Activated T-helper 1 cell treated with anti-CD3 and anti-CD28 coated beads, Interleukin-2, amount 50 U/mL, for 16 hours (primary cell): ENCODE measurements around the gene KREMEN1.

ENCODE experiments used
- DNase-seq, 2 donors: peaks; one replicate each; pipeline ENCODE4 v3.0.0-alpha.2; 2020; ENCODE audit warnings: low read depth in 1 of 2, low spot score in 1 of 2

Gene KREMEN1

DNA sequence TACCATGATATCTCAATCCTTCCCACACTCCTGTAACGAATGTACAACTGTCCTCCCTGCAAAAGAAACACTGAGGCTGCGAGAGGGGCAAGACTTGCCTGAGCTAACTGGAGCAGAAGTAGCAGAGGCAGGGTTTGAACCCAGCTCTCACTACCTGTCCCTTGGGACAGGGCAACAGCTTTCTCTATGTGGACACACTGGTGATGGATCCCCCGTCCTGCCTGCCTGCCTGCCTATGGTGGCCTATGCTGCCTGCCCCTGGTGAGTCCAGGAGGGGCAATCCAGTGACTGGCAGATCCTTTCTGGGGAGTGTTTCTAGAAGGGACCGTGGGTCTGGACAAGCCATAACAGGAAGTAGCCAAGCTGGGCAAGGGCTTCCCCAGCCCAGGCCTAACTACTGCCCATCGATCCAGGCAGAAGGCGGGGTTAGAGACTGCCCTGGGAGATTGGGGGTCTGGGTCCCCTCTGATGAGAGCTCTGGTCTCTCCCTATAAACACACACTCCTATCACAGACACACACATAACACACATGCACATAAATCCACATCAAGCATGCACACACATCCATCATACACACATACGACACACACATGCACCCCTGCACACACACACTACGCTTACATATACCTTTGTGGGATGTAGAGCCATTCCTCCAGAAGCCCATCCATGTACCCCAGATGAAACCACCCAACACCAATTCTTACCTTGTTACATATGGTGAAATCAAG lies 131.8 kb downstream of the KREMEN1 start:
- DNase-seq: no peak

DNA sequence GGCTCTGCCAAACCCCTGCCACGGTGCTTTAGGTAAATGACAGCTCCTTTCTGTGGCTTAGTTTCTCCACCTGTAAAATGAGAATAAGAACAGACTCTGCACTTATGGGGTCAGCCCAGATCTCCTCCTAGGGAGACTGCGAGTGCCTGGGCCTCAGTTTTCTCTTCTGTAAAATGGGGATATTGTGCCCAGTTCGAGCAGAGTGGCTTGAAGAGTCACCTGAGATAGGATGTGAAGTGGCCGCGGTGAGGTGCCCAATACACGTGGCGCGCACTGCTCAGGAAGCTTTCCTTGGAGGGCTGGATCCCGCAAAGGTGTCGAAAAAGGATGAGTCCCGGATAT lies 132.4 kb downstream of the KREMEN1 start:
- no peak for DNase-seq

DNA sequence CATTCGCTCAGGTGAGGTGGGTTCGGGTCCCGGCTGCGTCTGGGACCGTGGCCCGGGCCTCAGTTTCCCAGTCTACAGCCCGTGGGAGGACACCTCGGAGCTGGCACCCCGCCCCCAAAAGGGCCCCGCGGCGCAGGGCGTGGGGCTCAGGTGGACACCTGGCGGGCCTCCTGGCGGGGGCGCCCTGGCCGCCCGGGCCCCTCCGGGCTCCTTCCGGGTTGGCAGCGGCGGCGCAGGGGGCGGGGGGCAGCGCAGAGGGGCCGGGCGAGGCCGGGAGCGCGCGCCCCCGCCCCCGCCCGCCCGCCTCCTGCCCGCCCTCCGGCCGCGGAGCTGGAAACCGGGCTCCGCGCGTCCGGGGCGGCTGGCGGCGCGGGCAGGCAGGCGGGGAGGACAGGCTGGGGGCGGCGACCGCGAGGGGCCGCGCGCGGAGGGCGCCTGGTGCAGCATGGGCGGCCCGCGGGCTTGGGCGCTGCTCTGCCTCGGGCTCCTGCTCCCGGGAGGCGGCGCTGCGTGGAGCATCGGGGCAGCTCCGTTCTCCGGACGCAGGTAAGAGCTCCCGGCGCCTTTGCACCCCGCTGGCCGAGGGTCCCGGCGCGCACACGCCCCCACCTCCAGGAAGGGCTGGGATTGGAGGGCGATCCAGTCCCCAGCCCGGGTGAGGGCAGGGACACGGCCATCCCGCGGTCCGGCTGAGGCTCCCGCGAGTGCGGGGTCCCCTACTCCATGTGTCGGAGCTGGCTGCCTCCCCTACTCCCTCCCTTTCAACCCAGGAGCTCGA lies 132.9 kb downstream of the KREMEN1 start, which contains the start of gene EMID1:
EMID1 (plus strand) TSS at position 303 of the 778 bp plus-strand sequence; CDS start at position 446, 143 bp downstream.
- DNase-seq: no peak

DNA sequence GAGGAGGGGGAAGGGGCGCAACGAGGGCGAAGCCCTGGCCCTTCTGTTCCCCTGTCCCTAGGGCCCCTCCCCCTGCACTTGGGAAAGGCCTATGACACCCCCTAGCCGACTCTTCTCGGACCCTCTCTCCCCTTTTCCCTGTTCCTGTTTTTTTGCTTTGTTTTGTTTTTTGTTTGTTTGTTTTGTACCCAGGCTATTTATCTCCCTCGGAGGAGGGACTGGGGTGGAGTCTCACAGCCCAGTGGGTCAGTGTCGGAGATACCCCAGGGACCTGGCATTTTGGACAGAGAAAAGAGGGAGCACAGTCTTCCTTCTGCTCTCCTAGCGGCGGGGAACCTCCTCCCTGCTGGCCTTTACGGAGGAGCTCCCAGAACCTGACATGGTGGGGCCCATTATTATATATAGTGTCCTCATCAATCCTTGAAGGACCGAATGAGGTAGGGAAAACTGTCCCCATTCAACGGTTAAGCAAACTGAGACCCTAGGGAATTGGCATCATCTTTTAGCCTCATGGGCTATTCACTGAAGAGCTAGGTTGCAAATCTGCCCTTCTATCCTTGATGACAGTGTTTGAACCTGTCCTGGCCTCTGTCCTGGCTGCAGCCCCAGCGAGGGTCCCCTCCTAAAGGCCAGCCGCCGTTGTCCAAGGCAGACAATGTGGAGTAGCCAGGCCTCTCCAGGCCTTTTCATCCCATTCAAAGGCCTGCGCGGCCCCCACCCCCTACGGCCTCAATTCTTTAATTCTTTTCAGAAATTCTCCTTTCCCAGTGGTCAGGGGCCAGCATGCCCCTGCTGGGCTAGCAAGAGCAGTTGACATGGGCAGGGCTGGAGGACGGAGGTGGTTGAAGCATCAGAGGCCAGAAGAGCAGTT lies 133.8 kb downstream of the KREMEN1 start:
- DNase-seq: no peak

DNA sequence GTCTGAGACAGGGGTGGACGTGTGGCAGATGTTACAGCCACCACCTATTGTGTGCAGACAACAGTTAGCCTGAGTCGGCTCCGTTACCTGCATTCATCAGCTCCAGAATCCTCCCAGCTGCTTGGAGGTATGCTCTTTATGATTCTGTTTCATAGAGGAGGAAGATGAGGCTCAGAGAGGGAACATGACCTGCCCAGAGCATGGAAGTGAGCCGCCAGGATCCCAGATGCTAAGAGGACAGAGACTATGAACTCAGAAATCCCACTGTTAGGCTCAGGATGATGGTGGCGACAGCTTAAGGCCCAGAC lies 134.4 kb downstream of the KREMEN1 start:
- DNase-seq: no peak

DNA sequence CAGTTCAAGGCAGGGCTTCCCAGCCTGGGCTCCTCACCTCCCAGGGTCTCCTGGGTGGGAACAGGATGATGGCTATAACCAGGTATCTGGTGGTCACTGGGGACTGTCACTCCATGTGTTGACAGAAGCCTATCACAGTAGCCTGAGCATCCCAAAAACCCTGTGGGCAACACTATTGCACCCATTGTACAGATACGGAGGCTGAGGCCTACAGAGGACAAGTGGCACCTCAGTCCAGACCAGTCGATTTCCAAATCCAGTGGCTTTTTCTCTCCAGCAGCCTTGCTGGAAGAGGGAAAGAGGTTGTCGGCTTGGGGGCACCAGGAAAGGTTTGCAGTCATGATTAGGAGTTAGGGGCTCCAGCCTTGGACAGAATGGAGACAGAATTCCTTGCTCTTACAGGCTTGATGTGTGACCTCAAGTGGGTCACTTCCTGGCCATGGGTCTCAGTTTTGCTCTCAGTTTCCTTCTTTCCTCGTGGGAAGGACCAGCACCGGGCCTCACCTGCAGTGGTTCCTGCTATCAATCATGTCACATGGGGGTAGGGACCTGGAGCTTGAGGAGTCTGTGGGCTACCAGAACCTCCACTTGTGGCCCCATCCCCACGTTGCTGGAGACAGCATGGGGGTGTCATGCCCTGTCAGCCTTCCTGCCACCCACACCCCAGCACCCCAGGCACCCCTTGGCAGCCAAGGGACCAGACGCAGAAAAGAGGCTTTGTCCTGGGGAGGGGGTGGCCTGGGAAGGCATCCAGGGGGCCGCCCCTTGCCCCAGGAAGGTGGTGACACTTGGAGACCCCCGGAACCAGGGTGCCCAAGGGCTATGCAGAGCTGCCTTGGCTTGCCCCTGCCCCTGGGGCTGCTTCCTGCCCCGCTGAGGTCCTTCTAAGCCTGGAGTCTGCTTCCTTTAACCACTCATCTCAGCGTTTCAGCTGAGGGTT lies 135.0 kb downstream of the KREMEN1 start:
- DNase-seq: no peak

DNA sequence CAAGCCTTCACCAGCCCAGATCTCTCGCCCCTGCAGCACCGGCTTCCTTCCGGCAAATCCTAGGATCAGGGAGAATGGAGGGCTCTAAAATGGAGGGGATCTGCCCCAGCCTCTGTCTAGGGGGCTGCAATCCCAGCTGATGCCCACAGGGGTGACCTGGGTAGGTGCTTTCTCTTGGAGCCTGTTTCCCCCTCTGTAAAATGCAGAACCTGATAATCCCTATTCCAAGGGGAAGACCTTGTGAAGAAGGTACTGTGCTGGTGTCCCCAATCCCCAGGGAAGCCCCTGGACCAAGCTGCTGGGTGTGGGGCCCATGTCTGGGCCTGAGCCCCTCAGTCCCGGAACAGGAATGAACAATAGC lies 135.6 kb downstream of the KREMEN1 start:
- DNase-seq: no peak

DNA sequence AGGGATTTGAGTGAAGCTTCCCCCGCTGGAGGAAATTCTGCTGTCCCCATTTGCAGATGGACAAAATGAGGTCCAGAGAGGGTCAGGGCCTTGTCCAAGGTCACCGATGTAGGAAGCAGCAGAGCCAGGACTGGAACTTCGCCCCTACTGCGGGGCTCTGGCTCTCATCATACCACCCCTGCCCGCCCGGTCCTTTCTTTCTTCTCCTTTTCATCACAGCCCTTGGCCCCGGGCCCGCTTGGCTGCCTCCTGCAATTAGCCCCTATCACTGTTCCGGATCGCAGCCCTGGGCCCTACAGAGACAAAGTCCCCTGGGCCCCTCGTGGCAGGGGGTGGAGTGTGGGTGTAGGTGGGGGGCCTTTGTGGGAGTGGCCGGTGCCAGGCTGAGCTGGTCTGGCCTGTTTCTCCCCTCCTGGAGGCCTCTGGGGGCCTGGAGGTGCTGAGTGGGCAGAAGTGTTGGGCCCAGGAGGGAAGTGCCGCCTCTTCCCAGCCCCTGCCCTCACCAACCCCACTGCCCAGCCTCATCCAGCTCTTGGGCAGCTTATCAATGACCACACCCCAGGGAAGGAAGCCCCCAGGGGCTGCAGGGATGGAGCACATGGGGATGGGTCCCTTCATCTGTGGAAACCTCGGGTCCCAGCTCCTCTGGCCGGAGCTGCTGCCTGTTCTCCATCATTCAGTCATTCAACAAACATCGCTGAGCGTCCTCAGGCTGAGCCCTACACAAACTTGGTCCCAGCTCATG lies 136.2 kb downstream of the KREMEN1 start:
- no peak for DNase-seq

DNA sequence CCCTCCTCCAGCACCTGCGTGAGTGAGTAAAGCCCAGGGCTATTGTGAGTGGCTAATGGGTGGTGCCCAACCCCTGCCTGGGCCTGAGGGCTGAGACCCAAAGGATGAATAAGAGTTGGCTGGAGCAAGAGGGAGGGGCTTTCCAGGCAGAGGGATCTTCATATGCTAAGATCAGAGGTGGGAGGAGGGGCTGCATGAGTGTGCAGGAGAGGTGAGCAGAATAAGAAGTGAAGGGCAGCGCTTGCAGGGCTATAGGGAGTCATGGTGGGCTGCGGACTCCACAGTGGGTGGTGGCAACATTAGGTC lies 136.7 kb downstream of the KREMEN1 start:
- no peak for DNase-seq

DNA sequence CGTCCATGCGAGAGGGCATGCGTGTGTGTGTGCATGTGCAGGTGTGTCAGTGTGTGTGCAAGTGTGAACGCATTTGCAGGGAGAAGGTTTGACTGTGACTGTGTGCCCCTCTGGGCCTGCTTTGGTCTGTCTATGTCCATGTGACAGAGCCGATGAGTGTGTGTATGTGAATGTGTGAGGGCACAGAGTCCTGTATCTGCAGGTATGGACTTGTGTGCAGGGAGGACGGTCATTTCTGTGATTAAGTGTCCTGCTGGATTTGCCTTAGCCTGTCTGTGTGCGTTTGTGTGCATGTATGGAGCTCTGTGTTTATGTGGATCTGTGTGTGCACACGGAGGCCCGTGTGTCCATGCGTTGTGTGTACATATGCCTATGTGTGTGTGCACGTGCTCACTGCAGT lies 138.2 kb downstream of the KREMEN1 start:
- no peak for DNase-seq

DNA sequence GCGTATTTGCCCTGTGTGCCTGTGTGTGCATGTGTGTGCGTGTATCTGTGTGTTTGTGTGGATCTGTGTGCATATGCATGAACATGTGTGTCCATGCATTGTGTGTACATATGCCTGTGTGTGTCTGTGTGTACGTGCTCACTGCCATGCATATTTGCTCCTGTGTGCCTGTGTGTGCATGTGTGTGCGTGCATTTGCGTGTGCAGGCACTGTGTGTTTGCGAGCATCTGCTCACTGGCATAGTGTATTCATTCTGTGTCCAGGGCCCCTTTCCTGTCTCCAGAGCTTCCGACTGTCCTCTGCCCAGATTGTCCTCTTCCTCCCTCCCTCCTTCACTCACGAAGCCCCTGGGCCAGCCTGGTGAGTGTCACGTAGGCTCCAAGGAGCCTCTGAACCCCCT lies 138.6 kb downstream of the KREMEN1 start:
- DNase-seq: no peak

DNA sequence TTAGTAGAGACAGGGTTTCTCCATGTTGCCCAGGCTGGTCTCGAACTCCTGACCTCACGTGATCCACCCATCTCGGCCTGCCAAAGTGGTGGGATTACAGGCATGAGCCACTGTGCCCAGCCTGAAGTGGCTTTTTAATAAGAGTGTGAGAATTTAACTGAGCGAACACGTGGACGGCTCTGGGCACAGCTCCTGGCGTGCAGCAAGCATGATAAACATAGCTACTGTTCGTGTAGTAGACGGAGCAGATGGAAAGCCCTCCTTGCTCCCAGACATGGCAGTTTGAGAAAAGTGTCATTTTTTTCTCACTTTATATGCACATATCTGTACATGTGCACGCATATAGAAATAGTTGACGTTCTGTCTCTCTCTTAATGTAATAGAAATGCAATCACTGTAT lies 139.9 kb downstream of the KREMEN1 start:
- no peak for DNase-seq

DNA sequence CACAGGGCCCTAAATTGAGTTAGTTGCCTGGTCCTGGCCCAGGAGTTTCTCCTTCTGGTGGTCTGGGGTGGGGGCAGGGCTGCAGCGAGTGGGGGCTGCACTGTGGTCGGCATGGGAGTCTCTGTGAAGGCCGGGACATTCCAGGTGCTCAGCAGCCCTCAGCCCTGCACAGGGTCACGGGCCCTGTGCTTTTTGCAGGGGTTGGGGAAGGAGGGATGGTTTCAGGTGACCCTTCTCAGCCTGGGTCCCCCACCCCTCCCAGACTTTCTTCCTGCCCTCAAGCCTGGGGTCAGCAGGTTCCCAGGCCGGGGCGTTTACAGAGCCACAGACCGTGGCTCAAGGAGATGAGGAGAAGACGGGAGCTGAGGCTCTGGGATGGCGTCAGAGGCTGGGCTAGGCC lies 140.7 kb downstream of the KREMEN1 start:
- no peak for DNase-seq

DNA sequence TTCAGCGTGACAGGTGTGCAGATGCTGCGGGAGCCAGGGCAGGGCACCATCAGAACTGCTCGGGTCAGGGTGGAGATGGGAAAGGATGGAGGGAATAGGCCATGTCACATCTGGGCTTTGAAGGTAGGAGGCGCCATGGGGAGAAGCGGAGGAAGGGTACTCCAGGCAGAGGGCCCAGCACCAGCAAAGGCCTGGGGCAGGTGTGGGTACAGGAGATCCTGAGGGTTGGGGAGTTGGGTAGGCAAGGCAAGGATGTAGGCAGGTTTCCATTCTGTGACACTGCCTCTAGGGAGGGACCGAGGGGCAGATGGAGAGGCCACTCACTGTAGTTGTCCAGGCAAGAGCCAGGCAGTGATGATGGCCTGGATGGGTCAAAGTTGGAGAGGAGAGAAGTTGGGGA lies 141.4 kb downstream of the KREMEN1 start:
- DNase-seq: no peak

DNA sequence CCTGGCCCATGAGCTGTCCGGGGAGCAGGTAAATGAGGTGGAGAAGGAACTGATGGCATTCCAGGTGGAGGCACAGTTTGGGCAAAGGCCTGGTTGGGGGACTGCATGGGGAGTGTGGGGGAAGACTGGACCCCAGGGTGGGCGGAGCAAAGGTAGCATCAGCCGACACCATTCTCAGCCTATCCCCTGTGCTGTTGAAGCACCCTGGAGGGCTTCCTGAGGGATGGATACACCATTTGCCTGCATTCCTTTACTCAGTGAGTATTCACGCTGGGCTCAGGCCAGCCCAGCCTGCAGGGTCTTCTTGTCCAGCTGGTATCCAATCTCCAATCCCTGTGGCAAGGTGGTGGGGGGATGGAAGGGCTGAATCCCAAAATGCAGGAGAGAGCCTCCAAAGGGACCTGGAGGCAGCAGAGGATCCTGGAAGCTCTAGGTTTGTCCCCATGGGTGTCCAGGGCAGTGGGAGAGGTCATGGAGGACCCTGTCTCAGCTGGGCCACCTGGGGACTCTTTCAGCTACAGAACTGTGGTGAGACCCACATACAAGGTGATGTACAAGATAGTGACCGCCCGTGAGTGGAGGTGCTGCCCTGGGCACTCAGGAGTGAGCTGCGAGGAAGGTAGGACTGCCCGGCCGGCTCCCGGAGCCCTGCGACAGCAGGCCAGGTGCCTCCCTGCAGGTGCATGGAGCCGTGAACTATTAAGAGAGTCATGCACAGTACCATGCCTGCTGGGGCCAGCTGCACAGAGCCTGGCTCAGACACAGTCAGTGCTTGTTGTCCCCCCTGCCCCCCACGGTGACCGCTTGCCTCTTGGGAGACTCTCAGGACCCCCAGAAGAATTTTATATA lies 142.4 kb downstream of the KREMEN1 start:
- DNase-seq: no peak

DNA sequence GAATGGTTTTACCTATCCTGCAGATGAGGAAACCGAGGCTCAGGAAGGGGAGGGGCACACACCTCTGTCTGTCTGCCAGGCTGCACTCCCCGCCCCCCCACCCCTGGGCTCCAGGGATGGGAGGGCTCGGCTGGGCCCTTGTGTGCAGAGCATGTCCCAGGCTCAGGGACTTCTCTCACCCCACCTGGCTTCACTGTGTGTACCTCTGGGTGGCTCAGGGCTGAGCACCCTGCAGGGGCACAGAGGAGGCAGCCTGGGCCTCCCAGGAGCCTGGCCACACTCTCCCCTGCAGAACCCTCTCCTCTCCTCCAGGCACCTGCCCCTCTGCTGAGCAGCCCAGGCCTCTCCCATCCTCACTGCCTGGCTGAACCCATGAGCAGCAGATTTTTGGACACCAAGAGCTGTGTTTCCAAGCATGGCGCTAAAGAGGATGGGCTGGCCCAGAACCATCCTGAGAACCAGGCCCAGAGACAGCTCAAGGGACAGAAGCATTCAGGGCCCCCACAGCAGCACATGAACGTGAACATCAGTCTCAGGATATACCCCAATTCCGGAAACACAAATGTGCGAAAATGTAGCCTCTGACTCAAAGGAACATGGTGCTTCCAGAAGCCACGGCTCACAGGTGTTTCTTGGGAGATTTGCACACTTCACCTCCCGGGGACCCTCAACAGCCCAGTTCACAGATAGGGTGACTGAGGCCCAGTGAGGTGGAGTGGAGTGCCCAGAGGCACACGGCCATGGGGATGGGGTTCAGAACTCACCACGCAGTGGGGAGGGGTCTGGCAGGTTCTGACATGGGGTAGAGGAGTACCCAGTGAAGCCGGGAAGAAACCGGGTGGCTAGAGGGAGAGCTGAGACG lies 143.4 kb downstream of the KREMEN1 start:
- no peak for DNase-seq

DNA sequence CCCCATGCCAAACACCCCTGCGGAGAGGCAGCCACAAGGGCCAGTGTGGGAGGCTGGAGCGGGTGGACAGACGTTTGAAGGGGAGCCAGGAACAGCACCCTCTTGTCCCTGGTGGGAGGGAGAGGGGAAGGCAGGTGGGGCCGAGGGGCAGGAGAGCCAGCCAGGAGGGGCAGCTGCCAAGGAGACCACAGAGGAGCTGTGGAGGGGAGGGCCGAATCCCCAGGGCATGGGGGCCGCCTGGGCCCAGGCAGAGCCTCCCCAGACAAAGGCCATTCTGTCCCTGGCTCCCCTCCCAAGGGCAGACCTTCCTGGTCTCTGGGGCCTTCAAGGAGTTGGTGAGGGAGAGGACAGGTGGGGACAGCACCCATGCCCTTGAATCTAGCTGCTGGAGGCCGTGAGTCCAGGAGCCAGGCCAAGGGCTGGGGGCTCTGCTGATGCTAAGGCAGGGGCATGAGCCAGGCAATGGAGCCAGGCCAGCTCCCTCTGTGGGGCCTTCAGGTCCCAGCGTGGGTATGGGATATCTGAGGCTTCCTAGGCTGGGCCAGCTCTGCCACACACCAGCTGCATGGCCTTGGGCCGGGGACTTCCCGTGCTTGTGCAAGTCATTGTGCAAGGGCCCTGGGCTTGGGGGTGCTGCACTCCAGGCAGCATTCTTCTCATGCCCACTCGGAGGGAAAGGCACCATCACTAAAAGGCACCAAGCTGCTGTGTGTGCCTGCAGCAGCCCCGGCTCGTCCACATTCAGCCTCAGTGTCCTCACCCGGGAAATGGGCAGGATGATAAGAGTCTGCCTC lies 144.2 kb downstream of the KREMEN1 start:
- DNase-seq: no peak
